Body of pancreas (tissue), 4 donors: Measurements from ENCODE around the gene LRP8. TPM values are rescaled to one million over a fixed set of nuclear protein-coding genes. Genes with fewer than 3 reads are reported as not detected.

ENCODE experiments used
- ATAC-seq: fragments of 150-250 bp; one replicate; pipeline ENCODE4 v1.9.1; 2016
- DNase-seq, 4 donors: peaks; one replicate each; pipeline ENCODE4 v3.0.0-alpha.2; 2019
- H3K27ac ChIP-seq, 4 donors: fragments of 200-600 bp; sonication (generic); 1 replicate in 3 of 4; 2 replicates in 1 of 4; pipeline versions ENCODE4 v1.5.1 to v1.6.1; 2016 to 2019; ENCODE audit warnings: mild to moderate bottlenecking in 1 of 4, mixed read lengths in 1 of 4, moderate library complexity in 1 of 4
- H3K27me3 ChIP-seq, 2 donors: fragments of 200-600 bp; sonication (generic); one replicate each; pipeline ENCODE4 v1.6.0; 2016; ENCODE audit warnings: mild to moderate bottlenecking in 1 of 2
- H3K36me3 ChIP-seq, 2 donors: fragments of 200-600 bp; sonication (generic); replicated peaks in 1 of 2; 2 replicates each; pipeline ENCODE4 v1.5.1; 2016; ENCODE audit warnings: low read depth in 2 of 2; ENCODE audit not compliant: insufficient read depth in 1 of 2
- H3K4me1 ChIP-seq: fragments of 200-600 bp; sonication (generic); one replicate; pipeline ENCODE4 v1.6.0; 2016
- H3K4me3 ChIP-seq, 2 donors: fragments of 200-600 bp; sonication (generic); 1 replicate in 1 of 2; 2 replicates in 1 of 2; pipeline ENCODE4 v1.5.1; 2016 to 2019
- H3K9me3 ChIP-seq, 3 donors: fragments of 200-600 bp; sonication (generic); 1 replicate in 2 of 3; 2 replicates in 1 of 3; pipeline ENCODE4 v1.5.1; 2016
- POLR2A ChIP-seq, 3 donors: fragments of 450-650 bp; IDR thresholded peaks; one replicate each; pipeline ENCODE4 v1.6.1; 2016; ENCODE audit warnings: antibody characterized with exemption in 3 of 3, mild to moderate bottlenecking in 2 of 3
- WGBS, 2 donors: methylation state at CpG; one replicate each; pipeline ENCODE4 v1.1.5; 2017; 5-methylcytosine and 5-hydroxymethylcytosine counted together
- intact Hi-C: fragments of 100-400 bp; cut with DNase I; formaldehyde crosslinking; loops from one replicate; pipeline ENCODE4 v1.15.1; 2023
- total RNA-seq, 2 donors: library from RNA; depleted of rRNA; stranded (reverse); fragments of >200 nt; gene quantifications; one replicate each; pipeline ENCODE4 v1.1.0, GENCODE V29; 2016
- TF ChIP-seq, protein P1 (sequence below), 7 experiments: fragments of 450-650 bp in 4 of 7; fragments of 200-600 bp in 3 of 7; sonication (generic) in 3 of 7; IDR thresholded peaks; one replicate each; pipeline ENCODE4 v1.5.1; 2016 to 2019; ENCODE audit warnings: antibody characterized with exemption in 7 of 7

Gene LRP8
- total RNA-seq, 2 donors from 2014 or later = 1.3 to 4.2 TPM

DNA sequence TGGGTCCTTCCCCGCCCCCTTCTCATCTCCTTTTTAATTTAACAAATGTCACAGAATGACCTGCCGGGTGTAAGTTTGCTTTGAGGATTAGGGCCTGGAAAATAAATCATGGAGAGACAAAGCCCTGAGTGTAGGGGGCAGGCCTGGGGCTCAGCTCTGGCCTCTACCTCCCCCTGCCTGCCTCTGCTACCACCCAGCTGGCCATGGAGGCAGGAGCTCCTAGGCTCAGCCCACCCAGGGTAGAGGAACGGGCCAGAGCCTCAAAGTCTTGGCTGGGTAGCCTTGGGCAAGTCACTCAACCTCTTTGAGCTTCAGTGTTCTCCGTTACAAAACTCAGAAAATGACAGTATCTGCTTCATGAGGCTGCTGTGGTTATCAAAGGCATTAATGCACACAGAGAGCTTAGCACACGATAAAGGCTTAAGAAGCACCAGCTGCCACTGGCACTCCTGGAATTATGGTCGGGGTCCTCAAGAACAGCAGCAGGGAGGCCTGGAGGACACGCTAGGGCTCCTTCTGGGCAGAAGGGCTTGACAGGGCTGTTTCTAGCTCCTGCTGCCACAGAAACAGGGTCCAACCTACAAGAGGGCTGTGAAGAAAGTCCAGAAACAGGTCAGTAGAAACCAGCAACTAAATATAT lies 39.0 kb downstream of the LRP8 start:
- Histone ChIP-seq H3K4me1 (no peaks in the 10 kb centered on the region), H3K27me3 (no peaks in the 10 kb centered on the region), H3K36me3 (no peaks in the 10 kb centered on the region), H3K27ac (no peak overlapping the region), H3K9me3 (no peaks in the 10 kb centered on the region), H3K4me3 (no peak overlapping the region)
- TF ChIP-seq, protein P1, sequence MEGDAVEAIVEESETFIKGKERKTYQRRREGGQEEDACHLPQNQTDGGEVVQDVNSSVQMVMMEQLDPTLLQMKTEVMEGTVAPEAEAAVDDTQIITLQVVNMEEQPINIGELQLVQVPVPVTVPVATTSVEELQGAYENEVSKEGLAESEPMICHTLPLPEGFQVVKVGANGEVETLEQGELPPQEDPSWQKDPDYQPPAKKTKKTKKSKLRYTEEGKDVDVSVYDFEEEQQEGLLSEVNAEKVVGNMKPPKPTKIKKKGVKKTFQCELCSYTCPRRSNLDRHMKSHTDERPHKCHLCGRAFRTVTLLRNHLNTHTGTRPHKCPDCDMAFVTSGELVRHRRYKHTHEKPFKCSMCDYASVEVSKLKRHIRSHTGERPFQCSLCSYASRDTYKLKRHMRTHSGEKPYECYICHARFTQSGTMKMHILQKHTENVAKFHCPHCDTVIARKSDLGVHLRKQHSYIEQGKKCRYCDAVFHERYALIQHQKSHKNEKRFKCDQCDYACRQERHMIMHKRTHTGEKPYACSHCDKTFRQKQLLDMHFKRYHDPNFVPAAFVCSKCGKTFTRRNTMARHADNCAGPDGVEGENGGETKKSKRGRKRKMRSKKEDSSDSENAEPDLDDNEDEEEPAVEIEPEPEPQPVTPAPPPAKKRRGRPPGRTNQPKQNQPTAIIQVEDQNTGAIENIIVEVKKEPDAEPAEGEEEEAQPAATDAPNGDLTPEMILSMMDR (IDR thresholded peaks at IDR 0.05) = no peak
- no peak for TF ChIP-seq POLR2A (IDR thresholded peaks at IDR 0.05)
- ATAC-seq (no peak), DNase-seq (no peak)
- WGBS, 2 donors = 79 to 81% methylated on average over 7 of the region's 7 CpGs
- intact Hi-C loops = no loop called here

DNA sequence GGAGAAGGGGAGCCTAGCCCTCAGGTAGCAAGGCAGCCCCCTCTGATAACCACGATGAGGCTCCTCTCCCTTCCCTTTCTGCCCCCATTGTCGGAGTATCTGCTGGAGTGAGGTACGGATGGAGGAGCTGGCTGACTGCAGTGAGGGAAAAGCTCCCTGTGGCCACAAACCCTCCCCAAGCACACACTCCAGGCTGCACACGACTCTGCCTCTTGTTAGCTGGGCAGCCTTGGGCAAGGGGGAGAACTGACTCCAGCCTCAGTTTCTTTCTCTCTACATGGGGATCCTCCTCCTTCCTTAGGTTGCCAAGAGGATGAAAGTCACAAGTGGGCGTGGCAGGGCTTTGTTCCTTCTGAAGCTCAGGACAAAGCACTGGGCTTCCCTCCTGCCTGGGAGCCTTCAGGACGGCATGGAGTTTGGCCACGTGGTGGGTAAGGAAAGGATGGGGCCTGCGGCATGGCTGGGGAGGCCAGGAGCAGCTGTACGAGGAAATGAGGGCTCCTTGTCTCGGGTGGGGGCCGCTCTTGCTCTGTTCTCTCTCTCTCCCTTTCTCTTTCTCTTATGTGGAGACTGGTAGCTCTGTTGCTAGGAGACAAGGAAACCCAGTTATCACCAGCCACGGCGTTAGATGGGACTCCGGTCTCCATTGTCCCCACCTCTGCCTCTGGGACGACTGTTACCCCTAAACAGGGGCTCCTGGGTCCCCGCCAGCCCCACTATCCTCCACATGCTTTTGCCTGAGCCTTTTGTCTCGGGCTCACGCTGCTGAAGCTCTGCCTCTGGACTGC lies 39.7 kb downstream of the LRP8 start:
- Histone ChIP-seq H3K9me3 (no peaks in the 10 kb centered on the region), H3K27me3 (no peaks in the 10 kb centered on the region), H3K36me3 (no peaks in the 10 kb centered on the region), H3K4me1 (no peaks in the 10 kb centered on the region), H3K4me3 (no peak overlapping the region), H3K27ac (no peak overlapping the region)
- WGBS, 2 donors = 66 to 73% methylated on average over 17 to 18 of the region's 18 CpGs
- DNase-seq (no peak), ATAC-seq (no peak)
- TF ChIP-seq, protein P1 (IDR thresholded peaks at IDR 0.05) = no peak
- no peak for TF ChIP-seq POLR2A (IDR thresholded peaks at IDR 0.05)
- intact Hi-C loops = no loop called here

DNA sequence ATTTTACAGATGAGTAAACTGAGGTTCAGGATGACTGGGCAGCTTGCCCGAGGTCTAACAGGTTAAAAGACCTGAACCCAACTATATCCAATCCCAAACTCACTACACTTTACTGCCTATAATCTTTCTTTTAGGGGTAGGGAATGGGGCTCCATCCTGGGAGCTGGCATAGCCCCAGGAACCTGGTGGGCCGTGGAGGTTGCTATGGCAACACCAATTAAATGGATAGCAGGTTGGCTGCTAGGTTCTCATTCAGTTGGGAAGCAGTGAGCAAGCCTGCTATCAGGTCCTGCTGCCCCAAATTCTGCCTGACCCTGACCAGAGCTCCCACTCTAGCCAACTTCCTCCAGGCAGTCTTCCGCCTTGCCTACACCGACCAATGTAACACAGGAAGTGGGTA lies 40.9 kb downstream of the LRP8 start:
- Histone ChIP-seq H3K4me3 (no peak overlapping the region), H3K4me1 (no peaks in the 10 kb centered on the region), H3K9me3 (no peaks in the 10 kb centered on the region), H3K36me3 (no peaks in the 10 kb centered on the region), H3K27me3 (no peaks in the 10 kb centered on the region), H3K27ac (no peak overlapping the region)
- intact Hi-C loops = no loop called here
- no peak for ATAC-seq
- no peak for TF ChIP-seq POLR2A (IDR thresholded peaks at IDR 0.05)
- TF ChIP-seq, protein P1 (IDR thresholded peaks at IDR 0.05) = no peak
- WGBS, 2 donors = 70 to 81% methylated on average over 4 of the region's 4 CpGs
- DNase-seq = no peak

DNA sequence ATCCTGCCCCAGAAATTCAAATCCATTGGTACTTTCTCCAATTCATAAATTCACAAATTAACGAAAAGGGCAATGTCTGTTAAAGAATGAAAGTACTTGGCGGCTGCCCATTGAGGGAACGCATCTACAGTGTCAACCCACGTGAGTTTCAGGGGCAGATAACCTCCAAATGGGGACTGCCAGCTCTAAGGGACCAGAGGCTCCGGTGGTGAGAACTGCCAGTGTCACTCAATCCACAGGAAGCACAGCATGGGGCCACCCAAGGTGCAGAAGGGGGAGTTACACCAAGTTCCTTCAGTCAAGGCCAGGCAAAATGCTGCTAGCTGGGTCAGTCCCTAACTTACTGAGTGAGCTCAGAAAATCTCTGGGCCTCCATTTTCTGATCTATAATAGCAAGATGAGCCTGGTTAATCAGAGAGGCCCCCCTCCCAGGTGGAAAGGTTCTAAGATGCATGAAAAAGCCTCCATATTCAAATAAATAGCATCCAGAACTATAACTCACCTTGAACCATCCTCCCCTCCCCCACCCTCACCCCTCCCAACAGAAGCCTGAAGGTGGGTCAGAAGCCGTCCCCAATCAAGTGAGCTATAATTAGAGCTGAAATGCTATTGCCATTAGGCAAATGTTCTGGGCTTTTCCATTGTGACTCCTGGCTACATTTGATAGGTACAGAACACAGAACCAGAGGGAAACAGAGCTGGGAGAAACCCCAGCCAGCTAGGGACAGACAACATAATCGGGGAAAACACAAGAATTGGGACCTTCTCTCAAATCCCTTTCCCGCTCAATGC lies 41.7 kb downstream of the LRP8 start:
- intact Hi-C loops = no loop called here
- no peak for TF ChIP-seq POLR2A (IDR thresholded peaks at IDR 0.05)
- TF ChIP-seq, protein P1 (IDR thresholded peaks at IDR 0.05) = no peak

More for the DNA sequence above, 41.7 kb downstream of the LRP8 start:
- no peaks in the 10 kb centered on the region for H3K27me3 ChIP-seq
- no peak overlapping the region for H3K27ac ChIP-seq
- H3K36me3 ChIP-seq = no peaks in the 10 kb centered on the region
- ATAC-seq (no peak), DNase-seq (no peak)
- no peaks in the 10 kb centered on the region for H3K9me3 ChIP-seq
- no peaks in the 10 kb centered on the region for H3K4me1 ChIP-seq
- H3K4me3 ChIP-seq = no peak overlapping the region
- WGBS, 2 donors = 66 to 73% methylated on average over 8 of the region's 8 CpGs
